PC-3 (cell line): Measurements from ENCODE around the gene MYADM. TPM values are rescaled to one million over a fixed set of nuclear protein-coding genes. Genes with fewer than 3 reads are reported as not detected.
A peak's percentile ranks its signal among the peaks of the same experiment; 100 is the strongest.

ENCODE experiments used
- ATAC-seq: fragments of 200-7000 bp; cut with Tn5 transposase; 2 replicates; pipeline ENCODE4 v1.9.1; 2020; ENCODE audit warnings: mild to moderate bottlenecking, moderate library complexity
- BruUV-seq: library from RNA; stranded (reverse); fragments of 400-500 nt; replicated peaks from 2 replicates; lab custom pipeline; 2021; lab: Mats Ljungman, UMichigan
- CTCF ChIA-PET: fragments of 300-600 bp; sonication (Branson Sonifier 250); formaldehyde crosslinking; loops from one replicate; lab custom pipeline; 2022; ENCODE audit warnings: antibody characterized with exemption; lab: Charles Lee
- POLR2A ChIA-PET: fragments of 300-600 bp; sonication (Branson Sonifier 250); formaldehyde crosslinking; loops from one replicate; lab custom pipeline; 2022; ENCODE audit warnings: antibody characterized with exemption; ENCODE audit not compliant: unreplicated experiment; lab: Charles Lee
- DNase-seq: peaks from one replicate; pipeline ENCODE4 v3.0.0-alpha.2; 2015
- H2AFZ ChIP-seq: fragments of 300-600 bp; sonication (generic); 2 replicates; pipeline ENCODE4 v1.6.0; 2016; ENCODE audit warnings: antibody characterized with exemption, low read length
- H3F3A ChIP-seq: fragments of 300-600 bp; sonication (generic); one replicate; pipeline ENCODE4 v1.6.0; 2017; ENCODE audit warnings: antibody characterized with exemption, low read length, control low read depth, mild to moderate bottlenecking; ENCODE audit not compliant: unreplicated experiment
- H3K27ac ChIP-seq: fragments of 300-600 bp; sonication (generic); 2 replicates; pipeline ENCODE4 v1.5.1; 2016; ENCODE audit warnings: mild to moderate bottlenecking, low read length
- H3K27me3 ChIP-seq: fragments of 300-600 bp; sonication (generic); 2 replicates; pipeline ENCODE4 v1.6.1; 2016; ENCODE audit warnings: low read length, mixed read lengths
- H3K36me3 ChIP-seq: fragments of 300-600 bp; sonication (generic); 2 replicates; pipeline ENCODE4 v1.6.1; 2016; ENCODE audit warnings: low read depth, mixed run types, low read length, mixed read lengths
- H3K4me1 ChIP-seq: fragments of 300-600 bp; sonication (generic); 2 replicates; pipeline ENCODE4 v1.5.1; 2016; ENCODE audit warnings: low read length; ENCODE audit not compliant: insufficient read depth
- H3K4me2 ChIP-seq: fragments of 300-600 bp; sonication (generic); 2 replicates; pipeline ENCODE4 v1.6.0; 2016; ENCODE audit warnings: low read length
- H3K4me3 ChIP-seq: fragments of 300-600 bp; sonication (generic); 2 replicates; pipeline ENCODE4 v1.5.1; 2016; ENCODE audit warnings: mild to moderate bottlenecking, low read length, mixed read lengths
- H3K79me2 ChIP-seq: fragments of 300-600 bp; sonication (generic); 2 replicates; pipeline ENCODE4 v1.6.1; 2017; ENCODE audit warnings: low read length, mixed read lengths
- H3K9ac ChIP-seq: fragments of 300-600 bp; sonication (generic); 2 replicates; pipeline ENCODE4 v1.6.0; 2016; ENCODE audit warnings: mild to moderate bottlenecking, low read length
- H3K9me2 ChIP-seq: fragments of 300-600 bp; sonication (generic); replicated peaks from 2 replicates; pipeline ENCODE4 v1.6.1; 2016; ENCODE audit warnings: mixed run types, low read length, mixed read lengths
- H3K9me3 ChIP-seq: fragments of 300-600 bp; sonication (generic); 2 replicates; pipeline ENCODE4 v1.6.1; 2016; ENCODE audit warnings: low read length, mixed read lengths
- H4K20me1 ChIP-seq: fragments of 300-600 bp; sonication (generic); 2 replicates; pipeline ENCODE4 v1.6.1; 2016; ENCODE audit warnings: low read length, mixed read lengths
- EZH2 ChIP-seq: fragments of 300-600 bp; sonication (generic); IDR thresholded peaks from one replicate; pipeline ENCODE4 v1.6.1; 2017; ENCODE audit warnings: antibody characterized with exemption, mild to moderate bottlenecking, low read length; ENCODE audit not compliant: unreplicated experiment
- EZH2phosphoT487 ChIP-seq: fragments of 300-600 bp; sonication (generic); IDR thresholded peaks from 2 replicates; pipeline ENCODE4 v1.6.1; 2018; ENCODE audit warnings: mild to moderate bottlenecking, antibody characterized with exemption, low read length, borderline replicate concordance
- intact Hi-C: fragments of 100-400 bp; cut with micrococcal nuclease; formaldehyde crosslinking; loops from 2 replicates; pipeline ENCODE4 v1.9.0; 2023
- total RNA-seq: library from RNA; depleted of rRNA; stranded (reverse); fragments of >200 nt; gene quantifications from 2 replicates; pipeline ENCODE4 v1.2.3, GENCODE V29; 2014
- TF ChIP-seq, protein P1 (sequence below): fragments of 300-600 bp; sonication (generic); conservative IDR thresholded peaks from 2 replicates; pipeline ENCODE4 v1.5.1; 2017; ENCODE audit warnings: antibody characterized with exemption, low read depth, mild to moderate bottlenecking, low read length

Gene MYADM
- total RNA-seq, 1 experiment from 2014 or later: 63.5 TPM

DNA sequence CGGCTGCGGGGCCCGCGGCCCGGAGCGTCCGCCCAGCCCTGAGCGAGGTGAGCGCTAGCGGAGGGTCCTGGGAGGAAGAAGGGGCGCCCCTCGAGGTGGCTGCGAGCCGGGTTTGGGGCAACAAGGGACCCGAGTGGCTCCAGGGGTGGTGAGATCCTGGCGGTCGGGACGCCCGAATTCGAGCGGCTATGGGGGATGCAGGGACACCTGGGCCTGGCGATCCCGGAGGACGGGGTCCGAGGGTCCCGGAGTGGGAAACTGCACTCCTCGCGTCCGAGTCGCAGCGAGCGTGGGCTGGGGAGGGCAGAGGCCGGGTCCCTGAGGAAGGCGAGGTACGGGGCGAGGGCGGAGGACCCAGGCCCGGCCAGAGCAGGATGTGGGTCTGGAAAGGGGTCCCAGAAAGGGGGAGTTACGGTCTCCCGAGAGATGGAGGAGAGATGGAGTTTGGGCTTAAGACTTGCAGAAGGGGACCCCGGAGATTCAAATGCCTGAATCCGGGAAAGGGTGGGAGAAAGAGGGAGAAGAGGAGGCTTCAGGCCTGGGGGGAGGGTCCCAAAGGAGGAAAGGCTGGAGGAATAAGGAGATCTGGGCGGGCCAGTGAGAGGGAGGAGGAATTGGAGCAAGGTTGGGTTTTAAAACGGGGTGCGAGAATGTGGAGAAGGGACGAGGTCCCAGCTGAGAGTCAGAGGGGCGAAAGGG lies 41.9 kb downstream of the MYADM start:
- Histone ChIP-seq H4K20me1 (no peaks in the 10 kb centered on the region), H3K4me2 (no peak overlapping the region), H3K36me3 (no peaks in the 10 kb centered on the region), H3K9ac (no peak overlapping the region), H3K9me2 (no peaks in the 10 kb centered on the region), H3K27me3 (peaks cover 50% of the 10 kb centered on the region), H3K9me3 (no peaks in the 10 kb centered on the region), H3K4me3 (no peak overlapping the region), H3K79me2 (no peaks in the 10 kb centered on the region), H3F3A (no peaks in the 10 kb centered on the region), H3K4me1 (peaks cover 16% of the 10 kb centered on the region), H2AFZ (no peak overlapping the region), H3K27ac (no peak overlapping the region)
- POLR2A ChIA-PET: no interaction called here
- peak; percentile 78 for TF ChIP-seq EZH2
- TF ChIP-seq, protein P1, sequence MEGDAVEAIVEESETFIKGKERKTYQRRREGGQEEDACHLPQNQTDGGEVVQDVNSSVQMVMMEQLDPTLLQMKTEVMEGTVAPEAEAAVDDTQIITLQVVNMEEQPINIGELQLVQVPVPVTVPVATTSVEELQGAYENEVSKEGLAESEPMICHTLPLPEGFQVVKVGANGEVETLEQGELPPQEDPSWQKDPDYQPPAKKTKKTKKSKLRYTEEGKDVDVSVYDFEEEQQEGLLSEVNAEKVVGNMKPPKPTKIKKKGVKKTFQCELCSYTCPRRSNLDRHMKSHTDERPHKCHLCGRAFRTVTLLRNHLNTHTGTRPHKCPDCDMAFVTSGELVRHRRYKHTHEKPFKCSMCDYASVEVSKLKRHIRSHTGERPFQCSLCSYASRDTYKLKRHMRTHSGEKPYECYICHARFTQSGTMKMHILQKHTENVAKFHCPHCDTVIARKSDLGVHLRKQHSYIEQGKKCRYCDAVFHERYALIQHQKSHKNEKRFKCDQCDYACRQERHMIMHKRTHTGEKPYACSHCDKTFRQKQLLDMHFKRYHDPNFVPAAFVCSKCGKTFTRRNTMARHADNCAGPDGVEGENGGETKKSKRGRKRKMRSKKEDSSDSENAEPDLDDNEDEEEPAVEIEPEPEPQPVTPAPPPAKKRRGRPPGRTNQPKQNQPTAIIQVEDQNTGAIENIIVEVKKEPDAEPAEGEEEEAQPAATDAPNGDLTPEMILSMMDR: no peak
- intact Hi-C loops: loop anchor here (5.0 to 10.0 kb wide), 2 partner anchors 65 to 113 kb away; no protein-coding TSS in a partner anchor
- no TSS peak for BruUV-seq
- no peak for ATAC-seq
- DNase-seq: no peak
- CTCF ChIA-PET: no interaction called here

- Histone ChIP-seq H3K36me3 (no peaks in the 10 kb centered on the region), H3K27me3 (peaks cover 50% of the 10 kb centered on the region), H3F3A (no peaks in the 10 kb centered on the region), H3K9me2 (no peaks in the 10 kb centered on the region), H2AFZ (no peak overlapping the region), H3K9ac (no peak overlapping the region), H3K4me3 (no peak overlapping the region), H4K20me1 (no peaks in the 10 kb centered on the region), H3K4me2 (no peak overlapping the region), H3K27ac (no peak overlapping the region), H3K79me2 (no peaks in the 10 kb centered on the region), H3K9me3 (no peaks in the 10 kb centered on the region), H3K4me1 (peaks cover 10% of the 10 kb centered on the region)
- BruUV-seq: no TSS peak
- no peak for DNase-seq
- ATAC-seq: no peak
- CTCF ChIA-PET: interaction anchor here (0.6 kb wide), 1 partner anchor 120 kb away, joined by 13 read pairs; no protein-coding TSS in a partner anchor
- TF ChIP-seq EZH2 (no peak), EZH2phosphoT487 (no peak)
- TF ChIP-seq, protein P1: no peak
- POLR2A ChIA-PET: no interaction called here
- intact Hi-C loops: no loop called here
Observed at GRCh38 chr19:53910170-53910518, 42.5 kb downstream of the MYADM start.

DNA sequence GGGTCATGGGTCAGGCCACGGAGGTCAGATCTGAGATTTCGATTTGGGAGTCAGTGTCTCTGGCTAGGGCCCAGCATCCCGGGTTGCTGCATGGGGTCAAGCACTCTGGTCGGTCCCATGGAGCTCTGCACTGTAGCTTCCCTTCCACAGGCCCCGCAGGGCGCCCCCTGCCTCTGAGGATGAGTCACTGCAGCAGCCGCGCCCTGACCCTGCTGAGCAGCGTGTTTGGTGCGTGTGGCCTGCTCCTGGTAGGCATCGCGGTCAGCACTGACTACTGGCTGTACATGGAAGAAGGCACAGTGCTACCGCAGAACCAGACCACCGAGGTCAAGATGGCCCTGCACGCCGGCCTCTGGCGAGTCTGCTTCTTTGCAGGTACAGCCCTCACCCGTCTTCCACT lies 45.0 kb downstream of the MYADM start:
- H3K79me2 ChIP-seq: no peaks in the 10 kb centered on the region
- CTCF ChIA-PET: no interaction called here
- POLR2A ChIA-PET: no interaction called here
- no peak overlapping the region for H2AFZ ChIP-seq
- peaks cover 42% of the 10 kb centered on the region for H3K27me3 ChIP-seq
- H4K20me1 ChIP-seq: no peaks in the 10 kb centered on the region
- H3K4me3 ChIP-seq: no peak overlapping the region
- no peak overlapping the region for H3K4me2 ChIP-seq
- no peak overlapping the region for H3K9ac ChIP-seq
- BruUV-seq: no TSS peak
- no peaks in the 10 kb centered on the region for H3K9me2 ChIP-seq
- no peaks in the 10 kb centered on the region for H3K36me3 ChIP-seq
- TF ChIP-seq, protein P1: peak; percentile 52; the same call in 1 of the 2 replicates
- TF ChIP-seq EZH2phosphoT487 (no peak), EZH2 (no peak)
- ATAC-seq (no peak), DNase-seq (no peak)
- H3K27ac ChIP-seq: no peak overlapping the region
- peaks cover 8% of the 10 kb centered on the region; the same call in 1 of the 2 replicates for H3K4me1 ChIP-seq
- H3F3A ChIP-seq: no peaks in the 10 kb centered on the region
- intact Hi-C loops: no loop called here
- H3K9me3 ChIP-seq: no peaks in the 10 kb centered on the region
